ENCODE measurements around the gene PIAS1. TPM values are rescaled to one million over a fixed set of nuclear protein-coding genes. Genes with fewer than 3 reads are reported as not detected.
A peak's percentile ranks its signal among the peaks of the same experiment; 100 is the strongest.

The PIAS1 gene
- total RNA-seq, 1 donor, result 39.0 TPM

DNA sequence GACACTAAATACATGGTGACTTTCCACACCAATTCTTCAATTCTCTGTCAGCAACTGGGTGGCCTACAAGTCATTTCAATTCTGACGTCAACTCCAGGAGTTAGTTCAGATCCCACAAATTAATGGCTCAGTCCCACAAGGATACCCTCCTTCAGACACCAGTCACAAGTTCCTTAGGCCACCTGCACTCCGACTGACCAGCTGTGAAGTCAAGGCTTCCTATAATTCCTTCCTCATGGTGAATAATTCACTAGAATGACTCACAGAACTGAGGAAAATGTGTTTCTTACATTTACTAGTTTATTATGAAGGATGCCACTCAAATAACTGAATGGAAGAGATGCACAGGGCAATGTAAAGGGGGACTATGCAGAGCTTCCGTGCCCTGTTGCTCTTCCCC is 6.3 kb upstream of the PIAS1 start:
- DNase-seq (ENCODE audit: low read depth), result no peak
- H3K4me3 ChIP-seq (ENCODE audit: low read depth, low read length), result no peak overlapping the region
- TF ChIP-seq, protein P1, sequence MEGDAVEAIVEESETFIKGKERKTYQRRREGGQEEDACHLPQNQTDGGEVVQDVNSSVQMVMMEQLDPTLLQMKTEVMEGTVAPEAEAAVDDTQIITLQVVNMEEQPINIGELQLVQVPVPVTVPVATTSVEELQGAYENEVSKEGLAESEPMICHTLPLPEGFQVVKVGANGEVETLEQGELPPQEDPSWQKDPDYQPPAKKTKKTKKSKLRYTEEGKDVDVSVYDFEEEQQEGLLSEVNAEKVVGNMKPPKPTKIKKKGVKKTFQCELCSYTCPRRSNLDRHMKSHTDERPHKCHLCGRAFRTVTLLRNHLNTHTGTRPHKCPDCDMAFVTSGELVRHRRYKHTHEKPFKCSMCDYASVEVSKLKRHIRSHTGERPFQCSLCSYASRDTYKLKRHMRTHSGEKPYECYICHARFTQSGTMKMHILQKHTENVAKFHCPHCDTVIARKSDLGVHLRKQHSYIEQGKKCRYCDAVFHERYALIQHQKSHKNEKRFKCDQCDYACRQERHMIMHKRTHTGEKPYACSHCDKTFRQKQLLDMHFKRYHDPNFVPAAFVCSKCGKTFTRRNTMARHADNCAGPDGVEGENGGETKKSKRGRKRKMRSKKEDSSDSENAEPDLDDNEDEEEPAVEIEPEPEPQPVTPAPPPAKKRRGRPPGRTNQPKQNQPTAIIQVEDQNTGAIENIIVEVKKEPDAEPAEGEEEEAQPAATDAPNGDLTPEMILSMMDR (IDR thresholded peaks at IDR 0.05; ENCODE audit: insufficient read depth, low read length), result no peak

DNA sequence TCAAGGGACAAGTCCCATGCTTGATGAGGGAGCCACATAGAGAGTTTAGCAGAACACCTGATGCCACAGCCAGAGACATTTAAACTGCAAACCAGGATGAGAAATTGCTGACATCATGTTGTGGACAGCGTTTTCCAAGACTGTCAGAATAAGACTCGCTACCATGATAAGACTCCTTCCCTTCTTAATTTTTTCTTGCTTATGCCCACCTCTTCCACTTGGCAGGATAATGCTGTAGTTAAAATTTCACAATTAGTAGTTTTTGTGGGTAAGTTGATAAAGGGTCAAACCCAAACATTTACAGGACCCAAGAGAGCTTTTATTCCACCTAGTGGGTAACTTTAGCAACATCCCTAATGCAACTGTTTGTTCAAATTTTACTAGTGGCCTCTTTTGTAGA is 3.0 kb upstream of the PIAS1 start:
- no peak for DNase-seq (ENCODE audit: low read depth)
- TF ChIP-seq, protein P1 (IDR thresholded peaks at IDR 0.05; ENCODE audit: insufficient read depth, low read length), result no peak
- no peak overlapping the region for H3K4me3 ChIP-seq (ENCODE audit: low read depth, low read length)

DNA sequence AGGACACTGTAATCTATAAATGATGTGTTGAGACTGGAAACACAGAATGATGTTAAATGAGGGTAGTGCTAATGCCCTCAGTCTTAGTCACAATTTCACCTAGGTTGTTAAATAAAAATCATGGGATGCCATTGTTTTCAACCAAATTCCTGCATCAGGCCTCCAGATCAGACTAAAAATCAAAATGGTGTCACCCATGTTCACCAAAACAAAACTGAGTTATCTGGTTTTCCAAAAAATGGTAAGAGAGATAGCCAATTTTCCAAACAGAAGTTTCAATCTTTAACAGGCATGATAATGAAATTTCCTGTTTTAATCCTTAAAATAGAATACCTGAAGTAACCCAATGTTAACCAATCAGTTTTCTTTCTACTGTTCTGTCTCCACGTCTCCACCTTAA is 2.2 kb upstream of the PIAS1 start:
- TF ChIP-seq, protein P1 (IDR thresholded peaks at IDR 0.05; ENCODE audit: insufficient read depth, low read length), result no peak
- DNase-seq (ENCODE audit: low read depth), result no peak
- H3K4me3 ChIP-seq (ENCODE audit: low read depth, low read length), result no peak overlapping the region

DNA sequence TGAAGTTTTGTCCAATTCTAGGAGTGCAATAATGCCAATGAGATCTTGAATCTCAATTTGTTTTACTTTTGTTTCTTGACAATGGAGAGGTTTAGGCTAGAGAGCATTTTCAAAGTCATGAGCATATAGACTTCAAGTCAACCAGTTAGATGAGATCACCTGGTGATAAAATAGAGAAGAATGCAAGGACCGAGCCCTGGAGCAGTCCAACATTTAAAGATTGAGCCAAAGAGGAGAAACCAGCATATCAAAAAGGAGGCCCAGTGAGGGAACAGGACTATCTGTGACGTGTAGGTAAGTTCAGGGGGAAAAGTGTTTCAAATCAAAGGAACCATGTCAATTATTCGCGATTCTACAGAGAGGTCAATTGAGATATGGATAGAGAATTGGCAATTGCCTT is 1.7 kb upstream of the PIAS1 start:
- TF ChIP-seq, protein P1 (IDR thresholded peaks at IDR 0.05; ENCODE audit: insufficient read depth, low read length), result no peak
- no peak for DNase-seq (ENCODE audit: low read depth)

DNA sequence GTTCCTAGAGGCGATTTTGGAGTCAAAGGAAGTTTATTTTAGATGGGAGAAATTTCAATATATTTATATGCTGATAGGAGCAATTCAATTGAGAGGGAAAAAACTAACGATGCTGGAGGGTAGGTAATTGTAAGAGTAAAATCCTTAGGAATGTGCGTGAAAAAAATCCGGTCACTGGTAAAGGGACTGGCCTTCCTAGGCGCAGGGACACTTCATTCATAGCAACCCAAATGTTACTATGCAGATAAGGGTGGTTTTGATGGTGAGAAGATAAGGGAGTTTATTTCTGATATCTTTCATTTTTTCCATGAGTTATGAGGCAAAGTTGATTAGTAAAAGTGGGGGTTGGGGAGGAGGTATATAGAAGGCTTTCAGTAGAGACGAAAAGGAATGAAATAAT is 1.1 kb upstream of the PIAS1 start:
- TF ChIP-seq, protein P1 (IDR thresholded peaks at IDR 0.05; ENCODE audit: insufficient read depth, low read length), result no peak
- no peak for DNase-seq (ENCODE audit: low read depth)
- no peak overlapping the region for H3K4me3 ChIP-seq (ENCODE audit: low read depth, low read length)

More for the DNA sequence above, 1.7 kb upstream of the PIAS1 start:
- H3K4me3 ChIP-seq (ENCODE audit: low read depth, low read length), result no peak overlapping the region

DNA sequence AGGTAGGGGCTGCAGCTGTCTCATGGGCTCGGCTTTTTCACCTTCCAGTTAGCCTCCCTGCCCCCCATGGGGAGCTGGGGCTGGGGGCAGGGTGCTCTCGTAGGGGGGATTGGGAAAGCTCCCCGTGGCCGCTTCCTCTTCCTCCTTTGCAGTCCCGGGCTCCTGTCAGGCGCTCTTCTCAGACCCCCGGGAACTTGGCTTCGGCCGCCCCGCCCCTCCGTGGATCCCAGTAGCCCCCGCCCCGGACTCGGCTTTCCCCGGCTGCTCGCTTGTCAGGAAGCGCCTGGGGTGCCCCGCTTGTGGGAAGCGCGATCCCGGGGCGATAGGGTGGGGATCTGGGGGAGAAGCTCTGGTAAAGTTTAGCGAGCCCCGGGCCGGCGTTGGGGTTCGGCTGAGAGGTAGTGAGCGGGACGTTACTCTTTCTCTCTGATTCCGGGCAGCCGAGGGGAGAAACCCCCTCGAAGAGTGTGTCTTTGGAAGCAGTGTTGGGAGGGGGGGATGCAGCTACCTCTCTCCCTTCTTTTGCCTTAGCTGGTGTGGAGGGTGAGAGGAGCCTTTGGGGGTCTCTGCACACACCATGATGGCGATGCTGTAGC is 611 bp downstream of the PIAS1 start:
- TF ChIP-seq, protein P1 (IDR thresholded peaks at IDR 0.05; ENCODE audit: insufficient read depth, low read length), result no peak
- no peak for DNase-seq (ENCODE audit: low read depth)

DNA sequence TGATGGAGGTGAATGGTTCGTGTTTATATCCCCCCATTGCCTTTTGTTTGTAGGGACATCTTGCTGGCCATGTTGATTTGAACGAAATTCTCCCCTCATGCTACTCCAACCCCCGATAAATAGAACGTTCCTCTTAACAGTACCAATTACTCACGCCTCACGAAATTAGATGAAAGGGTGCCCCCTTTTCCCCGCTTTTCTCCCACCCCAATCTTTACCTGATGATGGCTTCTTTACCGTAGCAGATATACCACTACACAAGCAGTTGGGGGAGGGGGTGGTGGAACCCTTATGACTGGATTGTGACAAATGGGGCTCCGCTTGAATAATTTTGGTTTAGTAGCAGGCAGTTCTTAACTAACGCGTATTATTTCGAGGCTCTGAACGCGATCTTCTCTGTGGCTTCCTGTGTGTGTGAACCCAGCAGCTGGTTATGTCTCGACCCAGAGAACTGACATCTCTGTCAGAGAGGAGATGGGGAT is 1.1 kb downstream of the PIAS1 start:
- TF ChIP-seq, protein P1 (IDR thresholded peaks at IDR 0.05; ENCODE audit: insufficient read depth, low read length), result no peak
- DNase-seq (ENCODE audit: low read depth), result peak; percentile 43
- H3K4me3 ChIP-seq (ENCODE audit: low read depth, low read length), result peak overlapping the region; percentile 85

More for the DNA sequence above, 611 bp downstream of the PIAS1 start:
- H3K4me3 ChIP-seq (ENCODE audit: low read depth, low read length), result peak overlapping the region; percentile 85

Data from fibroblast of the aortic adventitia (primary cell).